ENCODE data around the gene RDH14.

GRCh38 chr2:18560031-18560796, at the start of gene RDH14:
- TF ChIP-seq REST (tag by site-specific recombination; IDR thresholded peaks at IDR 0.05) (no peak), ZNF394 (tag by site-specific recombination; IDR thresholded peaks at IDR 0.05; ENCODE audit: borderline replicate concordance) (no peak), PBX3 (CRISPR knock-in tag; IDR thresholded peaks at IDR 0.05) (peak; percentile 93), CTCF (tag by site-specific recombination; IDR thresholded peaks at IDR 0.05) (peak; percentile 20; the same call in 1 of the 2 replicates), ZNF704 (tag by site-specific recombination; IDR thresholded peaks at IDR 0.05) (no peak)

Data from HEK293 (cell line).